Gastrocnemius medialis (tissue), 4 donors: Measurements from ENCODE around the gene TATDN2.

Experiments used
- CTCF ChIP-seq, 5 experiments: fragments of 450-650 bp in 3 of 5; fragments of 200-600 bp in 2 of 5; sonication (generic) in 2 of 5; IDR thresholded peaks in 4 of 5; conservative IDR thresholded peaks in 1 of 5; 1 replicate in 4 of 5; 2 replicates in 1 of 5; pipeline ENCODE4 v1.5.1; 2016 to 2019; ENCODE audit warnings: antibody characterized with exemption in 5 of 5, mild to moderate bottlenecking in 3 of 5, moderate library complexity in 3 of 5
- POLR2A ChIP-seq, 2 donors: fragments of 450-650 bp; IDR thresholded peaks; one replicate each; pipeline ENCODE4 v1.6.1; 2017; ENCODE audit warnings: antibody characterized with exemption in 2 of 2, mild to moderate bottlenecking in 2 of 2, moderate library complexity in 2 of 2

DNA sequence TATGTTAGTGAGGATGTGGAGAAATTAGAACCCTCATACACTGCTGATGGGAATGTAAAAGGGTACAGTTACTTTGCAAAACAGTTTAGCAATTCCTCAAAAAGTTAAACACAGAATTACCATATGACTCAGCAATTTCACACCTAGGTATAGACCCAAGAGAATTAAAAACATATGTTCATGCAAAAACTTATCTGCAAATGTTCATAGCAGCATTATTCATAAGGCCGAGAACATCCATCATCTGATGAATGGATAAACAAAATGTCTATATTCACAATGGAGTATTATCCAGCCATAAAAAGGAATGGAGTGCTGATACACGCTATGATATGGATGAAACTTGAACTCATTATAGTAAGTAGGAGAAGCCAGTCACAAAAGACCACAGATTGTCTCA lies 62.3 kb downstream of the TATDN2 start:
- TF ChIP-seq CTCF (IDR thresholded peaks at IDR 0.05 in 4 of 5, conservative IDR thresholded peaks at IDR 0.05 in 1 of 5) (no peak), POLR2A (IDR thresholded peaks at IDR 0.05) (no peak)
